RWPE2 (cell line): ENCODE measurements around the gene GAREM2.

Experiments
- ATAC-seq: fragments of 200-7000 bp; cut with Tn5 transposase; 3 replicates; pipeline ENCODE4 v1.9.1; 2021; ENCODE audit warnings: low read depth
- DNase-seq: peaks from one replicate; pipeline ENCODE4 v3.0.0-alpha.2; 2020; ENCODE audit warnings: low spot score
- H3K27ac ChIP-seq: fragments of 450-650 bp; 2 replicates; pipeline ENCODE4 v1.5.1; 2017; ENCODE audit warnings: mild to moderate bottlenecking; ENCODE audit not compliant: poor library complexity, severe bottlenecking
- H3K27me3 ChIP-seq: fragments of 250-450 bp; sonication (Bioruptor Pico); 2 replicates; pipeline ENCODE4 v1.5.1; 2021; ENCODE audit warnings: mild to moderate bottlenecking, moderate library complexity; ENCODE audit not compliant: insufficient read depth, poor library complexity, severe bottlenecking
- H3K36me3 ChIP-seq: fragments of 250-450 bp; sonication (Bioruptor Pico); 2 replicates; pipeline ENCODE4 v1.5.1; 2020; ENCODE audit warnings: low read depth, mild to moderate bottlenecking, moderate library complexity
- H3K4me1 ChIP-seq: fragments of 250-450 bp; sonication (Bioruptor Pico); 2 replicates; pipeline ENCODE4 v1.5.1; 2021; ENCODE audit warnings: mild to moderate bottlenecking, moderate library complexity; ENCODE audit not compliant: insufficient read depth, poor library complexity, severe bottlenecking
- H3K4me3 ChIP-seq: fragments of 250-450 bp; sonication (Bioruptor Pico); 2 replicates; pipeline ENCODE4 v1.5.1; 2021; ENCODE audit warnings: mild to moderate bottlenecking, moderate library complexity; ENCODE audit not compliant: severe bottlenecking
- H3K9me3 ChIP-seq: fragments of 250-450 bp; sonication (Bioruptor Pico); 2 replicates; pipeline ENCODE4 v1.5.1; 2021; ENCODE audit warnings: mild to moderate bottlenecking, moderate library complexity; ENCODE audit not compliant: severe bottlenecking
- CTCF ChIP-seq: fragments of 450-650 bp; IDR thresholded peaks from one replicate; pipeline ENCODE4 v1.5.1; 2017; ENCODE audit warnings: mild to moderate bottlenecking, moderate library complexity; ENCODE audit not compliant: poor library complexity, severe bottlenecking

The GAREM2 gene

GRCh38 chr2:26190369-26190768 lies 17.5 kb downstream of the GAREM2 start:
- no peak overlapping the region for H3K27ac ChIP-seq
- H3K36me3 ChIP-seq: peaks cover 38% of the 10 kb centered on the region
- H3K9me3 ChIP-seq: no peaks in the 10 kb centered on the region
- ATAC-seq: no peak
- no peaks in the 10 kb centered on the region for H3K27me3 ChIP-seq
- H3K4me3 ChIP-seq: no peak overlapping the region
- no peak for TF ChIP-seq CTCF
- no peaks in the 10 kb centered on the region for H3K4me1 ChIP-seq
- no peak for DNase-seq

- Histone ChIP-seq H3K4me3 (no peak overlapping the region), H3K27ac (no peak overlapping the region), H3K27me3 (no peaks in the 10 kb centered on the region), H3K9me3 (no peaks in the 10 kb centered on the region), H3K4me1 (no peaks in the 10 kb centered on the region), H3K36me3 (peaks cover 49% of the 10 kb centered on the region)
- DNase-seq (no peak), ATAC-seq (no peak)
- TF ChIP-seq CTCF: no peak
Measured at GRCh38 chr2:26191316-26192159, 18.6 kb downstream of the GAREM2 start.

- ATAC-seq (no peak), DNase-seq (no peak)
- Histone ChIP-seq H3K27me3 (no peaks in the 10 kb centered on the region), H3K27ac (no peak overlapping the region), H3K4me3 (no peak overlapping the region), H3K4me1 (no peaks in the 10 kb centered on the region), H3K9me3 (no peaks in the 10 kb centered on the region), H3K36me3 (peaks cover 68% of the 10 kb centered on the region)
- TF ChIP-seq CTCF: no peak
Measured at GRCh38 chr2:26193578-26194231, 20.8 kb downstream of the GAREM2 start.

- no peak for TF ChIP-seq CTCF
- Histone ChIP-seq H3K36me3 (peaks cover 84% of the 10 kb centered on the region), H3K27ac (no peak overlapping the region), H3K27me3 (no peaks in the 10 kb centered on the region), H3K4me3 (no peak overlapping the region), H3K9me3 (no peaks in the 10 kb centered on the region), H3K4me1 (no peaks in the 10 kb centered on the region)
- DNase-seq (no peak), ATAC-seq (no peak)
Measured at GRCh38 chr2:26195040-26195984, 22.4 kb downstream of the GAREM2 start.
